Right kidney (tissue), 1 donor: ENCODE data around the gene KARS1.
"Not testable (repeated sequence)": the region's sequence is repeated elsewhere in the genome, so short reads cannot be mapped to it uniquely, and the experiment has no call there.

Experiments used
- DNase-seq: peaks from one replicate; pipeline ENCODE4 v3.0.0-alpha.2; 2016

The KARS1 gene

DNA sequence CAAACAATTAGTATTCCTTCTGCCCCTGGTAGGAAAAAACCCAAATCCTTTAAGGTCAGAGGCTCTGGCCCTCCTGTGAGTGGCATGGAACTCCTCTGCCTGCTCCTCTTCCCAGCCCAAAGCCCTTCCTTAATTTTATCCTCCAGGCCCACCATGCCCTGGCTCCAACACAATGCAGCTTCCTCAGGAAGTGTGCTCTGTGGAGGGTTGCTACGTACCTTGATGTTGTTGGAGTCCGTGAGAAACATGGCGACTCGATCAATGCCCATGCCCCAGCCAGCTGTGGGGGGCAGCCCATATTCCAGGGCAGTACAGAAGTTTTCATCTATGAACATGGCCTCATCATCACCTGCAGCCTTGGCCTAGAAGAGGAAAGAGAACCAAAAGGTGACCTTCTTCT lies 19.1 kb downstream of the KARS1 start:
- no peak for DNase-seq

GRCh38 chr16:75627851-75628250 lies 19.6 kb downstream of the KARS1 start:
- DNase-seq: no peak

- no peak for DNase-seq
Measured at GRCh38 chr16:75626806-75627205, 20.7 kb downstream of the KARS1 start.

DNA sequence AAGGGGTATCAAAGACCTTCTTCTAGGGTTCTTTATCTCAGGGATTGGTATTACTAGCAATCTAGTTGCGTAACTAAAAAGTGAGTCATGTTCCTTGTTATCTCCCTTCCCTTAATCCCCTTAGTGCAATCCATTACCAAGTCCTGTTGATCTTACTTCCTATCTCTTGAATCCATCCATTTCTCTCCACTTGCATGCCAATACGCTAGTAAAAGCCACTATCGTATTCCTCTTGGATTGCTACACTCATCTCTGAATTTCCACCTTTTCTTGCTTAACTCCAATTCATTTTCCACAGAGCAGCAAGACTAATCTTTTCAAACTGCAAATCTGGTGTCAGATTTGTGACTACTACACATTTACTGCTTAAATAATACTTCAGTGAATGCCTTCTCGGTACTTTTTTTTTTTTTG lies 22.5 kb downstream of the KARS1 start:
- DNase-seq: no peak

DNA sequence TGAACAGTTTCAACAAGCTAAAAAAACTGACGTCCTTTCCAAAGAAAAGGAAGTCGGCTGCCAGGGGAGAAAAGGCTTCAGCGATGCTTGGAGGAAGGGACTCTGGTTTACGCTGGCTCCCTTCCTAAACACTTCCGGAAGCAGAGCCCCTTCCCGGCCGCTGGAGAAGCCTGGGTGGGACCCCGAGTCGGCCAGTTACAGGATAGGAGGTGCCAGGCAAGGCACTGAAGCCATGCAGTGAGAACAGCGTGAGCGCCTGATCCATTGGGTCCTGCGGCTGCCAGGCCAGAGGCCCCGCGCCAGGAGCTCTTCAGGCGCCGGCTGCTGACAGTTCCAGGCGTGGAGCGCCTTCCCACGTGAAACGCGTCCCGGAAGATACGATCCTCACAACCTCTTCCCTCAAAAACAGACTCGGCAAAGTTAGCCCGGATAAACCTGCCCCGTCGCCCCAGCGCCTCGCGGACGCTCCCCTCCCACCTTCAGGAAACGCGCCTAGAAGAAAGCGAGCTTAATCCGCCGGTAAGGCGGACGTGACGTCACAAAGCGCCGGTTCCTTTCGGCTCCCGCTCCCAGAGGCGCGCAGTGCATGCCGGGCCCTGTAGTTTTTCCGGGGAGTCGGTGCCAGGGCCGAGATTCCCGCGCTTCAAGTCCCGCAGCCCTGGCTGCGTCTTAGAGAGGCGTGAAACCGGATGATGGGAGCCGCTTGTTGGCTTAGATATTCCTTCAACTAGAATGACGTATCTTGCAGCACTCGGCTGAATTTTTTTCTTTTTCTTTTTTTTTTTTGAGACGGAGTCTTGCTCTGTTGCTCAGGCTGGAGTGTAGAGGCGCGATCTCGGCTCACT lies 24.5 kb downstream of the KARS1 start, which contains the start of gene ADAT1:
TSS of gene ADAT1 (minus strand) at position 521 of the 845 bp plus-strand sequence. CDS start 2,482 bp downstream, outside the sequence.
- peak; percentile 96 for DNase-seq

DNA sequence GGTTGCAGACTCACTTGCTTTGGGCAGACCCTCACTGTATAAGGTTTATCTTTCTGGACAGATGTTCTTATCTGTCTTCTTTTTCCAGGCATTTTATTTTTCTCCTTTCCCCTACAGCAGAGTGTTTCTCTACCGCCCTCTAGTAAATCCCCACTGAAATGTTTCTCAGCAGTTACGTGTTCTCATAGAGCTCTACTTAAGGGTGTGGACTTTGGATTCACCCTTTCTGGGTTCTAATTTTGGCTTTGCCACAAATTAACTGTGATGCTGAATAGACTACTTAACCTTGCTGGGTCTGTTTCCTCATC lies 26.3 kb downstream of the KARS1 start:
- no peak for DNase-seq

DNA sequence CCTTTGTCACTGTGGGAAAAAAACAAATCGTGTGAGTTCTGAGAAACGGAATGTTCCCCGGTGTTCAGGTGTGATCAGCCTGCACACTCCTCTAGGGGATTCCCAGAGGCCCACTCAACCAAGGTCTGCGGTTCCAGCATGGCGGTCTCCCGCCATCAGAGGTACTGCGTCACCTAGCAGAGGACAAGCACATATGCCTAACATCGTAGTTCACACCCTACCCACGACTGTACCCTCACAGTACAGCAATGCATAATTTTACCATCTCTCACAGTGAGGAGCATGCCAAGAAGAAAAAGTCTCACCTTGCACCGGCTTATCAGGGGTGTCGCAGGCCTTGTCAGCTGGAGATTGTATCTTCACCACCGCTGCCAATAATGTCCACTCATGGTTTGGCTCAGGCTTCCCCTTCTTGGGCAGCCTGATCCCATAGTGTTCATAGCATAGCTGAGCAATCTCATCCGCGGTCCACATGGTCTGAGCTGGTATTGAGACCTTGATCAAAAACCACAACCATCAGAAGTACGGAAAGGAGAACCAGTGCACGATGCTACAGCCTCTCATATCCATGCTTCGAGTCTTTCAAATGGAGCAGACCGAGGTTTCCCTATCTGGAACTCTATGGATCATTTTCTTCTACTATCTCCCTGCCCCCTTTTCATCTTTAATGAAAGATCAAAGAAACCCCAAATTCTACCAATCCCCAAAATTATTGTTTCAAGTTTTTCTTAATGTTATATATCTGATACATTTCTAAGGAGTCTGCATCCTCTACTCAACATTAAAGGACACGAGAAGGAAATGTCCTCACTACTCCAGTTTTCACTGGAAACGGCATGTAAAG lies 26.9 kb downstream of the KARS1 start:
- DNase-seq: no peak

GRCh38 chr16:75618780-75619179 lies 28.7 kb downstream of the KARS1 start:
- no peak for DNase-seq

- DNase-seq: no peak
Measured at GRCh38 chr16:75617121-75617520, 30.3 kb downstream of the KARS1 start.

DNA sequence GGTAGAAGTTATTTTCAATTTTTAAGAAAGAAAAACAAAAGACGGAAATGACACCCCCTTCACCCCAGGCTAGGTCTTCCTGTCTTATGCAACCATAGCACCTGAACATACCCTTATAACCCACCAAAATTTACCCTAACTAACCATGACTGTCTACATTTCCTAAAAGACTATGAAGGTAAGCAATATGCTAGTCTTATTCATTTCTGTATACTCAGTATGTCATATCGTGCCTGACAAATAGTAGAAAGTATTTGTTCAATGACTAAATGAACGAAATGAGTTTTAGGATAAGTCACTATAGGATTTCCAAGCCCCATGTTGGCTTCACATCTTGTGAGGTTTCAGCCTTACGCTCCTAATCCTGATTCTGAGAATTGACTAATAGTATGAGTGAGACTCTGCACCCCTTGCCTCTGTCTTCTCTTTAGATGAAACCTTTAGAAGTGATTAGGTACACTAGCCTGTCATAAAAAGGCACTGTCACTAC lies 30.9 kb downstream of the KARS1 start:
- no peak for DNase-seq

GRCh38 chr16:75615619-75616018 lies 31.8 kb downstream of the KARS1 start:
- DNase-seq: no peak

DNA sequence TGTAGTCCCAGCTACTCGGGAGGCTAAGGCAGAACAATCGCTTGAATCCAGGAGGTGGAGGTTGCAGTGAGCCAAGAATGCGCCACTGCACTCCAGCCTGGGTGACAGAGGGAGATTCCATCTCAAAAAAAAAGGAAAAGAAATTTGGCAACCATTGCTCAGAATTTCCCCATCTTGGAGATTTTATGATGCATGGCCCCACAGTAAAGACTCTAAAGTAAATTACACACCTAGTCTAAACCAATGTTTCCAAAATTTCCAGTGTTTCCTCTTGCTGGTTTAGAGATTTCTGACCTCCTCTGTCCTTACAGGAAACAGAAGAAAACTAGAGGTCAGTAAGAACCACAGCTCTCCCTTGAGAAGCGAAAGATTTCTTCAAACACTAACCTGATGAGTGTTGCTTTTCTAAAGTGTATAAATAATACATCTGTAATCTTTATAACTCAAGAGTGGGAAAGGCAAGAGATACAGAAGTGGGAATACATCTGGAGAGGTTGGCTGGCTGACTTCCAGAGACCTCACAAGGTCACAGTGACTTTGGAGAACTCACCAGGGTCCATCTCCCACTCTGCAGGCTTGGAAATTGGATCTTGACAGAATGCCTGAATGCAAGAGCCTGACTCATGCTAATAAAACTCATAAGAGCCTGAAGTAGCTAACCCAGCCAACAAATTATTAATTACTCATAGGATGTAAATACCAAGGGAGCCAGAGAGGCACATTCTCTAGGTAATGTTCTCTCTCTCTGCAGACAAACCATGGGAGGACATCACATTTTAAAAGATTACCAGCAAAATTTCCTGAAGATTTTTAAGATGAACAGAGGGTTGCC lies 33.2 kb downstream of the KARS1 start:
- DNase-seq: no peak

- no peak for DNase-seq
Measured at GRCh38 chr16:75606507-75606906, 41.0 kb downstream of the KARS1 start.

GRCh38 chr16:75603241-75603640 lies 44.2 kb downstream of the KARS1 start:
- no peak for DNase-seq

- no peak for DNase-seq
Measured at GRCh38 chr16:75599452-75600277, 47.8 kb downstream of the KARS1 start.

DNA sequence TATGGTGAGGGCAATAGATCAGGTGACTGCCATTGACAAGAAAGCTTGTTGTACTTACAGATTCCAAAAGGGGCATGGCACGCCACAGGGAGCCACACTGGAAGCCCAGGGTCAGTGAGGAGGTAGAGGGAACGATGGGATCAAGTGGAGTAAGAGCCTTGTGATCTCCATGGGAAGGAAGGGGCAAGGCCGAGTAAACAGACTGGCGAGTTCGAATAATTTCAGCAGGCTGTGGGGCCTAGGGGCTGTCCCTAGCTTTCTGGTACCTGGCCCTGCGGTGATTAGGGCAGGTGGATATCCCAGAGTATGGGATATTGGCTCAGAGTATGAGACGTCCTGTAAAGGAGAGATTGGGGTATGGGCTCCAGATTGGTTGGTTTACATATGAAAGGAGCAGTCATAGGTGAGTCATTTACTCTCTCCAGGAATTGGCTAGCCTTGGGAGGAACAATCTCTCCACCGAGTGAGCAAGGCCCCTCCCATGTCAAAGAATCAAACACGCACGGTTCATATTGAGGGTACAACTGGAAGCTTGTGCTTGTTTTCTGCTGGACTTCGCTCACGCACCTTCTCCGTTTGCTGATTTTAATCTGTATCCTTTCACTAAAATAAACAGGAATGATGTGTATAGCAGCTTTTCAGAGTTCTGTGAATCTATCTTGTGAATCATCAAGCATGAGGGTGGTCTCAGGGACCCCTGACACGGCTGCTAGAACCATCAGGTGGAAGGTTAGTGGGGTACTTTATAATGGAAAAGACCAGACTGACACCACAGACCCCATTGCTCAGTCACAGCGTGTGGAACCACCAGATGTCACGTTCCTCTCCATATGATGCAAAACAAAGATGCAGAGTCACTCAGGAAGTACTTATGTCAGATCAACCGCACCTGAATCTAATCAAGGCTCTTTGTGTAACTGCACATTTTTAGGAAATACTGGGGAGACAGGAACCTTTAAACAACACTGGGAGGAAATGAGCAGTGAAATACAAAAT lies 53.3 kb downstream of the KARS1 start:
- no peak for DNase-seq

DNA sequence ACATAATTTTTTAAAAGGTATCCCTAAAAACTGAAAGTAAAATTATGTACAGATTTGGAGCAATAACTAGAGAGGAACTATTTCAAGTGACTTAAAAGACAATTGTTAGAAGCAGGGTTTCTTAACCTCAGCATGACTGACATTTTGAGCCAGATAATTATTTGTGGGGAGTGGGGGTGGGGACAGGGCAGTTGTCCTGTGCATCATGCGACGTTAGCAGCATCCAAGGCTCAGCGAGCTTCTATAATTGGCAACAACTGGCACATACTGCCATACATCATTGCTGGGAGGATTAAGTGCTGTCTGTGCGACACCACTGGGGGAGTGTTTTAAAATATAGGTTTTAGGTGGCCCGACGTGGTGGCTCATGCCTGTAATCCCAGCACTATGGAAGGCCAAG lies 54.2 kb downstream of the KARS1 start:
- DNase-seq: no peak

DNA sequence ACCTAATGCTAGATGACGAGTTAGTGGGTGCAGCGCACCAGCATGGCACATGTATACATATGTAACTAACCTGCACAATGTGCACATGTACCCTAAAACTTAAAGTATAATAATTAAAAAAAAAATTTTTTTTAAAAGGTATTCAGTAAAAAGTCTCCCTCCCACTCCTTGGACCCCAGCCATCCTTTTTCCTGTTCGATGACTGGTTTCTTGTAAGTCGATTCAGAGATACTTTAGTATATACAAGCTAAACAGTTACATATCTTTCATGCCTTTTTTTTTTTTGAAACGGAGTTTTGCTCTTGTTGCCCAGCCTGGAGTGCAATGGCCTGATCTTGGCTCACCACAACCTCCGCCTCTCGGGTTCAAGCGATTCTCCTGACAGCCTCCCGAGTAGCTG lies 55.5 kb downstream of the KARS1 start:
- not testable (repeated sequence) for DNase-seq

- no peak for DNase-seq
Measured at GRCh38 chr16:75590920-75591843, 56.3 kb downstream of the KARS1 start.
